ENCODE measurements around the gene SKIDA1.

SKIDA1 gene

DNA sequence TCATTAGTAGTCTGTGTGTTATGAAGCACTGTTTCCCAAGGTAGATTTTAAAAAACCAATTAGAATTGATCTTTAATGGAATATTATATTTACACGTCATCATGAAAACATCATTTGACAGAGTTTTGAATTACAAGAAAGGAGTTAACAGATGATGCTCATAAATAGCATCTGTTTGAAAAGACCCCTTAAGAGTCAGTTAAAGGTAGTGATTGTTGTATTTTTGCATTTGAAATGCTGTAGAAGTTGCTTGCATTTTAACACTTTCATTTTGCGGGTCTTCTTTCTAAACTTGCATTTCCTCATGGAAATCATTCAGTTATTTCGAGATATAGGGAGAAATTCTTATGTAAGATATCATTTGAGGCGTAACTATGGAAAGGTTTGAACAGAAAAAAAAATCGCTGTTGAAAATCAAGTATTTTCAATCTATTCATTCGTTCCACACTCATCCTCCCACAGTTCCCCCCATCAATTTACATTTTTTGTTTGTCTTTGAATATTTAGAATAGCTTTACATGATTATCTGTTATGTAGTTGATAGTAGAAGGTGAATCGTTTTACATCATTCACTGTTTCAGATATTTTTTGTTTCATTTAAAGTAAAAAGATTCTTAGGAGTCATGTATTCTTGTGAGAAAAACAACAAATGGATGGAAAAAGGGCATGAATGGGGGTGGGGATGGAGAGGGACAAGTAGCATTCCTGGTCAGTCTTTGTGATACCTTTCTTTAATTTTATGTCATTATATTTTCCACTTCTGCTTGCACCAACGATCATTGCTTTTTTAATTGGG, 3.0 kb upstream of the SKIDA1 start:
- no peak for DNase-seq

DNA sequence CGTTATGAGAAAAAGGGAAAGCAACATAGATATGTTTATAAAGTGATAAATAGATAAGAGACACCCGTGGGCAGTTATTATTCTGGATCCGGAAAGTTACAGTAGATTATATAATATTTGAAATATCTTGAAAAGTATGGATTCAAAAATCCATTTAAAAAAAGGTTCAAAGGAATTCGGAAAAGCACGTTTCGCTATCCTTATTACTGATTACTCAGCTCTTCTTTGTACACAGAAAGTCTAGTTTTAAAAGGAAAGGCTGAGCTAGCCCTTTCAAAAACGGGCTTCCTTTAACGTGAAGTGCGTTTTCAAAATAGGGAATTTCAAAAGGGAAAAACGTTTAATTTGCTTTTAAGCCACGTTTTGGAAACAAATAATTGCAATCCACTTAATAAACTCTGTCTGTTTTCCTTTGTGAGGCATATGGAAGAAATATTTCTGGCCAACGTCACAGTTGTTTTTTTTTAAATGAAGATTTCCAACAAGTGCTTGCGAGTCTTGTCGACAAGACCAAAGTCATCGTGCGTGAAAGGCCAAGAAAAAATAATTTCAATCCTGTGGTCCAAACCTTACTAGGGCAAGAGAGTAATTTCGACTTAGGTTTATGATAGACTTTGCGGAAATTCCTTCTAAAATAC, 2.2 kb upstream of the SKIDA1 start:
- no peak for DNase-seq

GRCh38 chr10:21526860-21527597, 1.5 kb upstream of the SKIDA1 start:
- DNase-seq, result peak; percentile 27 to 39

GRCh38 chr10:21526188-21526859, 842 bp upstream of the SKIDA1 start:
- DNase-seq, result peak; percentile 66 to 79

DNA sequence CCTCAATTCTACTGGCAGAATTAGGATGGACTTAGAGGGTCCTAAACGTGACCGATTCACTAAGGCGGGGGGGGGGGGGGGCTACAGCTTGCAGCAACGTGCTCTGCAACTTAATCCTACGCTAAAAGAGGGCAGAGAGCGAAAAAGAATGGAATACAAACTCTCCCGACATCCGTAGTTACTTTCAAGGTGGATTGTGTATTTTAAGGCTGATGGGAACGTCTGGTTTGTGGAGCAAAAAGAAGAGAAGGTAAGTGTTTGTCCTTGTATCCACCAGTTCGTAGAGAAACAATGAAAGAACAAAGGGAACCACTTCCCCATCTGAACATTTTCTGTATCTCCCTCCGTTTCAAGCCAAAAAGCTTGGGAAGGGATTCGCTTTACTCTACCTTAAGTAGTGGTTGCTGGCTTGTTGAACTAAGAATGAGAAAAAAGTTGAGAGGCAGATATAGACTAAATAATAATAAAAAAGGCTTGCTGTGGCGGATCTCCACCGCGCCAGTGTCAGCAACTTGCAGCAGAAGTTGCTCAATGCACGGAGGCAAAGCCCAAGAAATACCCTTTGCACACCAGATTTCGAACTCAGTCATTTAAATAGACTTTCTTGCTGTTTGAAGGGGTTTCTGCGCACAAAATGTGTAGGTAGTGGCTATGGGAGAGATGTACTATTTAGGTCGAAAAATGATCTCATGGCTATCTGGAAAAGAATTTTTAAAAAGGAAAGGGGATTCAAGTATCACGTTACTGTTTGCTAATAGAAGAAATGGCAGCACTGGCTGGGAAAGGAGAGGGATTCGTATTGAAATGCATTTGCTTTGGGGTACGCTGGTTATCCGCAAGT, 736 bp downstream of the SKIDA1 start:
- DNase-seq, result peak in 1 of 2 experiments; percentile 27

DNA sequence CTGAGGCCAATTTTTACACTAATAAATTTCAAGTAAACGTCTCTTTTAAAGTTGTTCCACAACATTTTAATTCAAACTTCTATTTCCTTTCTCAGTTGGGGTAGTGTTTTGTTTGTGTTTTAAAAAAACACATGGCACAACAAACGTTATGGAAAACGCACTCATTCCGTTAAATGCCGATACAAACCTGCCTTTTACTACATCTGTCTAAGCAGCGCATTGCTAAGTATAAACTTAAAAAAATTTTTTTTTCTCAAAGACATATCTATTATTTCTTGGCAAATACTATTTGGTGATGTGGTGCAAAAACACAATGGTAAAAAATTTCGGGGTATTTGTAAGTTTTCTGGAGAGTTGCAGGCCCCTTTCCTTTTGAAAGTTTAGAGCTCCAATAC, 1.4 kb downstream of the SKIDA1 start:
- no peak for DNase-seq

- peak; percentile 38 to 67 for DNase-seq
Measured at GRCh38 chr10:21523557-21524008, 1.9 kb downstream of the SKIDA1 start.

DNA sequence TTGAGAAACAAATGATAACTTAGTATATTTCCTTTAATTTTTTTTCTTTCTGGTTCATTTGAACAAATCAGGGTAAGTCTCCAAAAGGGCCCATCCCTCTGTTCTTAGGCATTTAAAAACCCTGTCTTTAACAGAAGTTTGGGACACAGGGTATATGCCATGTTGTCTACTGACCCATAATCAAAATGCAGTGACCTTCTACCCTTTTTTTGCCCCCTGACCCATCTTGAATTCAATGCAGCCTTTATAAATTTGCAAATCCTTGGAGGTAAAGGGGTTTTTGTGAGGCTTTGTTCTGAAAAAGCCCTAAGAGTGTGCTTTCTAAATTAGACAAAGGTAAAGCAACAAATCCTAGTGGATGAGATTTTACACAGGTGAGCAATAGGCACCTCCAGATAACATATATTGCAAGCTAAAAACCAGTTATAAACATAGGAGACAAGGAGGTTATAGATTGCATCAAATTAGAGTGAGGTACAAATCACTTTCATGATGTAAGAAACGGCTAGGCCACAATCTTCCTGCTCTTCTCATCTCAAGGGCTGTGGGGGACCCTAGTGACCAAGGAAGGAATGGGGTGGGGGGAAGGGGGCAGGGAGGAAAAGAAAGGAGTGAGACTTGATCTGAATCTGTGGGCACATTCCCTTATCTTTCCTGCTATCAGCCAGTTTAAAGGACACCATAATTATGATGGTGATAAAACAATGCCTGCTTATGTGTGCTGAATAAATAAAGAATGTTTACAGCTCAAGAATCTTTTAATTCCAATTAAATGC, 2.7 kb downstream of the SKIDA1 start:
- DNase-seq, result no peak

DNA sequence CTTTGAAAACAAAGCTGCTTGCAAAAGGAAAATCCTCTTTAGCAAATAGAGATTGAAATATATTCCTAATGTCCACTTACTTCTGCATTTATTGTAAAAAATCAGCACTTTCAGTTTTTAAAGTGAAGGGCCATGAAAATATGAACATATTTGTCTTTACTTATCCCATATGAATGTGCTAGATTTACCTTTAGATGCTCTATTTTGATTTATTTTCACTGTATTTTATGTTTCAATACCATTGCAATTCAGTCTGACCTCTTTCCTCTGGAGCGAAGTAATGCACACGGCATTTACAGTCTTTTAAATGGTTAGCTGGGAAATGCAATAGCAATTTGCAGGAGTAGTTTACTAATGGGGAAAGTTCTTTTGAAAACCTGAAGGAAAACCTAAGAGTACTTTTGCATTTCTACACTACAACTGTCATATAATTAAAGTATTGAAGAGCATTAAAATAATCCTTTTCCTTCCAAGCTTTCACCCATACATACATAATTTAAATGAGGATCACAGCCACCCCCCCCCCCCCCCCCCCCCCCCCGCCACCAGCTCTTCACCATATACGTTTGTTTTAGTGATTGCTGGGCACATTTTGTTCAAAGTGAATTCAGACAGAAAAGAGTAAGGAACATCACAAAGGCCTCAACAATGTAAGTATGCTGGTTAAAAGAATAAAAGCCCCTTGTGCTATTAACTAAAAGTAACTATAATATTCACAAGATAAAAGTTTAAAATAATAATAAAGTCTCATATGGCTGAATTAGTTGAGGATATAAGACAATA, 3.5 kb downstream of the SKIDA1 start:
- no peak for DNase-seq

DNA sequence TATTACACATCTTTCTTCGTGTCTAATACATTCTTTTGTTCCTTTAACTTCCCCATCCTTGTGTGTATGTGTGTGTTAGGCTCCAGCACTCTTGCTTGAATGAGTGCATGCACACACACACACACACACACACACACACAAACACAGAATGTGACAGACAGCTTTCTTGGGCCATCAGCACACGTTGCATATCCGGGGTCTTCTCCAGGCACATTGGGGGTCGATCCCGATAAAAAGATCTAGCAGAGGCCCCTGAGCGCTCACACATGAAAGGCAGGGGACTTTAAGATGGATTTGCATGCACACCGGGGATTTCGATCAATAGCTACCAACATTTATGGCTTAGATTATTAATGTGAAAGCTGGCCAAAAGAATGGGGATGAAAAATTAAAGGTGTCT, 4.5 kb downstream of the SKIDA1 start:
- DNase-seq, result peak in 1 of 2 experiments; percentile 11

DNA sequence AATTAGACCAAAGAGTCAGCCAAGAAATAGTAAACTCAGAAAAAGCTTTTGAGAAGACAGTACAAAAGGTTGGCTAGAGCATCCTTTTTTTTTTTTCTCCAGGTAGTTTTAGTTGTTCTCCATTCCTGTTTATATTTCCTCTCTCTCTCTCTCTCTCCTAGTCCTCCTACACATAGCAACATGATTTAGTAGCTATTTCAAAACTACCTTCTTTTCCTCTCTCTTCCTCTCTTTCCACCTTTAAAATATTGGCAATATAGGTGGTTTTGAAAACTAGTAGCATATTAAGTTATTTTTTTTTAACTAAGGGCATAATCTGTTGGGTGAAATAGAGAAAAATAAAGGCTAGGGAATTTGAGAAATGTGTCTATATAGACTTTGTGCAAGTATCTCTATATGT, 5.0 kb downstream of the SKIDA1 start:
- no peak for DNase-seq

DNA sequence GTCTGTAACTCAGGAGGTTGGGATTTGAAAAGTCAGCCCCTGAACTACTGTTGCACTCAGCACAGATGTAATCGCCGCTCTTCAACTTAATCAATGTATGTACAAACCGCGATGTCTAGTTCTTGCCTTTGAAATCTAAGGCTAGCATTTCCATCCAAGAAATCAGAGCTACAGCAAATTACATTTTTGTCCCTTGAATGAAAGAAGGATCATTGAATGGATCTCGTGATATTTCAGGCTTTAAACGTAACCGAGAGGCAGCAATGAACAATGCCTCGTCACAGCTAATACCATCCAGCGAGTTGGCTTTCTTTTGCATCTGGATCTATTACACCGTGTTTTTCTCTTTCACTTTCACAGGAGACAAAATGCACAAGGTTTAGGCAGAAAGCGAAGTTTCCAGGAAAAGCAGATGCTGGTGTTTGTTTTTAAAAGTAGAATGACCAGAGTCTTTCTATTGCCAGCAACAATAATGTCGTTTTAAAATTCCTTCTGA, 5.5 kb downstream of the SKIDA1 start:
- DNase-seq, result peak; percentile 48

DNA sequence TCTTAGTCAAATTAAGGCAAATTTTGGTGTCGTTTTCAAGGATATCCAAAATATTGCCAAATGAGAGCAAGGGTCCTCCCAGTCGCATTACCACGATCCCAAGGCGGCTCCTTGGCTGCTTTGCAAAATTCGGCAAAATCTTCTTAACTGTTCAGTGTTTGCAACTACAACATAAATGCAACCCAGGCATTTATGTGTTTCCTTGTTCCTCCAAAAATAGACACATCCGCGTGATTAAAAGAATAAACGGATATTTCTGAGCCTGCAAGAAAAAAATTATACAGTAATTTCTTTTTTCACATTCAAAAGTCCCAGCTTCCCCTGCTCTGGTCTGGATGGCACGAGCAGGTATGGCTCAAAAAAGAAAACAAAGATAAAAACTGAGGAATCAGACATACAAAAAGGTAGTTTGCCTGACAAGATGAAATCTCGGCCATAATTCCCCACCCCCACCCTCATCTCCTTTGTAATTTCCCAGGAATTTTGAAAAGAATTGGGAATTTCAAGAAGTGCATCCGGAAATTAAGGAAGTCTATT, 6.0 kb downstream of the SKIDA1 start:
- no peak for DNase-seq

GRCh38 chr10:21518641-21519396, 6.7 kb downstream of the SKIDA1 start:
- DNase-seq, result peak in 1 of 2 experiments; percentile 24

DNA sequence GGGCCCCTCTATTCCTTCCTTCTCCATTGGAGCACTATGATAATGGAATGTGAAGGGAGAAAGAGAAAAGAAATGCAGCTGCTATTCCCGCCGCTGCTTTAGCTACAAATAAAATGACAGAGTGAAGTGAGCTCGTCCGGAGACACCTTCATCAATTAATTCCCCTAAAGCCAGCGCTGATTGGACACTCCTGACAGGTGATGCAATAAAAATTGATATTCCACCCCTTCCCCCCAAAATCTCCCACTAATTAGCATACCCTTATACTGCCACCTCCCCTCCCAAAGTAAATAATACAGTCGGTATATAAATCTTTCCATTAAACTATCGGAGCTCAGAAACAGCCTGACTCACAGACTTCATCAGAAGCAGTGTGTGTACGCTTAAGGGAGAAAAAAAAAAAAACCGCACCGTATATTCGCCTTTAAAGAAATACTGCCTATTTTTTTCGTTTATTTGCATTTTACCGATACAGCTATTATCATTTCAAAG, 7.3 kb downstream of the SKIDA1 start:
- DNase-seq, result peak; percentile 62 to 78

GRCh38 chr10:21517134-21518031, 8.1 kb downstream of the SKIDA1 start:
- peak; percentile 39 to 57 for DNase-seq

- DNase-seq, result peak; percentile 27 to 55
Measured at GRCh38 chr10:21516242-21517131, 9.0 kb downstream of the SKIDA1 start.
